MM.1S (cell line): Measurements from ENCODE around the gene PARP8.

Source experiments
- DNase-seq: peaks from one replicate; pipeline ENCODE4 v3.0.0-alpha.2; 2015
- H2AFZ ChIP-seq: fragments of 300-600 bp; sonication (generic); 2 replicates; pipeline ENCODE4 v1.6.0; 2016; ENCODE audit warnings: antibody characterized with exemption, low read length
- H3F3A ChIP-seq: fragments of 300-600 bp; sonication (generic); 2 replicates; pipeline ENCODE4 v1.6.1; 2016; ENCODE audit warnings: mild to moderate bottlenecking, antibody characterized with exemption, low read length, moderate library complexity, mixed read lengths; ENCODE audit not compliant: insufficient read depth
- H3K27ac ChIP-seq: fragments of 300-600 bp; sonication (generic); 2 replicates; pipeline ENCODE4 v1.5.1; 2016; ENCODE audit warnings: mild to moderate bottlenecking, low read length
- H3K27me3 ChIP-seq: fragments of 300-600 bp; sonication (generic); replicated peaks from 2 replicates; pipeline ENCODE4 v1.6.0; 2016; ENCODE audit warnings: low read length; ENCODE audit not compliant: insufficient read depth
- H3K36me3 ChIP-seq: fragments of 300-600 bp; sonication (generic); replicated peaks from 2 replicates; pipeline ENCODE4 v1.6.1; 2016; ENCODE audit warnings: mild to moderate bottlenecking, low read length, mixed read lengths; ENCODE audit not compliant: insufficient read depth
- H3K4me1 ChIP-seq: fragments of 300-600 bp; sonication (generic); 2 replicates; pipeline ENCODE4 v1.6.1; 2016; ENCODE audit warnings: low read length, mixed read lengths
- H3K4me2 ChIP-seq: fragments of 300-600 bp; sonication (generic); 2 replicates; pipeline ENCODE4 v1.6.0; 2016; ENCODE audit warnings: low read depth, low read length
- H3K4me3 ChIP-seq: fragments of 300-600 bp; sonication (generic); 2 replicates; pipeline ENCODE4 v1.5.1; 2016; ENCODE audit warnings: low read length, mixed read lengths
- H3K79me2 ChIP-seq: fragments of 300-600 bp; sonication (generic); 2 replicates; pipeline ENCODE4 v1.6.1; 2016; ENCODE audit warnings: mixed run types, low read length, mixed read lengths
- H3K9ac ChIP-seq: fragments of 300-600 bp; sonication (generic); 2 replicates; pipeline ENCODE4 v1.6.1; 2016; ENCODE audit warnings: low read length, mixed read lengths
- H3K9me2 ChIP-seq: fragments of 300-600 bp; sonication (generic); replicated peaks from 2 replicates; pipeline ENCODE4 v1.6.1; 2016; ENCODE audit warnings: mild to moderate bottlenecking, low read length, mixed read lengths; ENCODE audit not compliant: insufficient read depth
- H3K9me3 ChIP-seq: fragments of 300-600 bp; sonication (generic); replicated peaks from 2 replicates; pipeline ENCODE4 v1.6.1; 2016; ENCODE audit warnings: mild to moderate bottlenecking, low read length, mixed read lengths; ENCODE audit not compliant: insufficient read depth
- H4K20me1 ChIP-seq: fragments of 300-600 bp; sonication (generic); 2 replicates; pipeline ENCODE4 v1.6.1; 2016; ENCODE audit warnings: mild to moderate bottlenecking, low read length, moderate library complexity, mixed read lengths; ENCODE audit not compliant: insufficient read depth
- EZH2 ChIP-seq: fragments of 300-600 bp; sonication (generic); optimal IDR thresholded peaks from 2 replicates; pipeline ENCODE3; 2017; ENCODE audit warnings: low read depth, mild to moderate bottlenecking, antibody characterized with exemption, low read length, mixed read lengths
- EZH2phosphoT487 ChIP-seq: fragments of 300-600 bp; sonication (generic); IDR thresholded peaks from 2 replicates; pipeline ENCODE4 v1.6.1; 2018; ENCODE audit warnings: antibody characterized with exemption, low read length
- TF ChIP-seq, protein P1 (sequence below): fragments of 300-600 bp; sonication (generic); IDR thresholded peaks from 2 replicates; pipeline ENCODE4 v1.5.1; 2016; ENCODE audit warnings: antibody characterized with exemption, low read length, mixed read lengths

Gene PARP8

DNA sequence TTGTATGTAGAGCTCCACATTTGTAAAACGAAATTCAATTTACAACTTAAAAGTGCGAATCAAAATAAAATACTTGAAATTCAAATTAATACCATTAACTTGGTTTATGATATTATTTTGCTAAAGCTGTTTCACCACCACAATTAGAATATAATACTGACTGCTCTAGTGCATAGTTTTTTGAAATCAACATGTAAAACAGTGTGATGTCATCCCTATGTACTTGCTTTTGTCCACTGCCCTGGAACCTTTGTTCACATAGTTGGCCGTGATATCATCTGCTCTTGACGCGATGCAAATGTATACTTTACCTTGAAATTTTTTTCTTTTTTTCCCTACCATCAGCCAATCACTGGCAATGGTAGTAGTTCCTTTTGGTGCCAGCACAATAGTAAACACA lies 125.4 kb downstream of the PARP8 start:
- Histone ChIP-seq H3K27ac (no peak overlapping the region), H3K4me1 (no peaks in the 10 kb centered on the region), H3K27me3 (no peaks in the 10 kb centered on the region), H4K20me1 (no peaks in the 10 kb centered on the region), H2AFZ (no peak overlapping the region), H3K9me2 (no peaks in the 10 kb centered on the region), H3F3A (no peaks in the 10 kb centered on the region), H3K4me2 (no peak overlapping the region), H3K9ac (no peak overlapping the region), H3K9me3 (no peaks in the 10 kb centered on the region), H3K79me2 (no peaks in the 10 kb centered on the region), H3K36me3 (no peaks in the 10 kb centered on the region), H3K4me3 (no peak overlapping the region)
- no peak for DNase-seq
- TF ChIP-seq EZH2 (no peak), EZH2phosphoT487 (no peak)
- TF ChIP-seq, protein P1, sequence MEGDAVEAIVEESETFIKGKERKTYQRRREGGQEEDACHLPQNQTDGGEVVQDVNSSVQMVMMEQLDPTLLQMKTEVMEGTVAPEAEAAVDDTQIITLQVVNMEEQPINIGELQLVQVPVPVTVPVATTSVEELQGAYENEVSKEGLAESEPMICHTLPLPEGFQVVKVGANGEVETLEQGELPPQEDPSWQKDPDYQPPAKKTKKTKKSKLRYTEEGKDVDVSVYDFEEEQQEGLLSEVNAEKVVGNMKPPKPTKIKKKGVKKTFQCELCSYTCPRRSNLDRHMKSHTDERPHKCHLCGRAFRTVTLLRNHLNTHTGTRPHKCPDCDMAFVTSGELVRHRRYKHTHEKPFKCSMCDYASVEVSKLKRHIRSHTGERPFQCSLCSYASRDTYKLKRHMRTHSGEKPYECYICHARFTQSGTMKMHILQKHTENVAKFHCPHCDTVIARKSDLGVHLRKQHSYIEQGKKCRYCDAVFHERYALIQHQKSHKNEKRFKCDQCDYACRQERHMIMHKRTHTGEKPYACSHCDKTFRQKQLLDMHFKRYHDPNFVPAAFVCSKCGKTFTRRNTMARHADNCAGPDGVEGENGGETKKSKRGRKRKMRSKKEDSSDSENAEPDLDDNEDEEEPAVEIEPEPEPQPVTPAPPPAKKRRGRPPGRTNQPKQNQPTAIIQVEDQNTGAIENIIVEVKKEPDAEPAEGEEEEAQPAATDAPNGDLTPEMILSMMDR: no peak

DNA sequence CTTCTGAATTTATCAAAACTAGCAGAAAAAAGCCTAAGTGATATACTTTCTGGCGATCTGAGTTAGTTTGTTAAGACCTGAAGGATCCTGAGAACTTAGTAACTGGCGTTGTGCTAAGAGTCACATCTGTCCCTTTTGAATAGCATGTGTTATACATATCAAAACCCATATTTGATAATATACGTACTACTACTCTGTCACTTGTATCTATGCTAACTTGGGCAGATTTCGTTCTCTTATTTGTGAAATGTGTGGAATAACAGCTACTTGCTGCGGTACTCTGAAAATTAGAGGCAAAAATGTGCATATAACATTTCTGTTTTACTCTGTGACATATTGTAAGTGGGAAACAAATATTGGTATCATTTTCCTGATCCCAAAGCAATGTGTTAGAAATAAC lies 126.4 kb downstream of the PARP8 start:
- Histone ChIP-seq H3K9ac (no peak overlapping the region), H3K27ac (no peak overlapping the region), H3K36me3 (no peaks in the 10 kb centered on the region)

DNA sequence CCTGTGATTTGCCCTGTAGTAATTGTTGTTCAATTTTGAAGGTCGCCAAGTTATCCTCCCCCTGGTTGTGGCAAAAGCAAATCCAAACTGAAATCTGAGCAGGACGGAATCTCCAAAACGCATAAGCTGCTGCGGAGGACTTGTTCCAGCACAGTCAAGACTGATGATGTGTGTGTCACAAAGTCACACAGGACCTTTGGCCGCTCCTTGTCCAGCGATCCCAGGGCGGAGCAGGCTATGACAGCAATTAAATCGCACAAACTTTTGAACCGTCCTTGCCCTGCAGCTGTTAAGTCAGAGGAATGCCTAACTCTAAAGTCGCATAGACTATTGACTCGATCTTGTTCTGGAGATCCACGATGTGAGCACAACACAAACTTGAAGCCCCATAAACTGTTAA lies 128.4 kb downstream of the PARP8 start:
- no peaks in the 10 kb centered on the region for H3K27me3 ChIP-seq
- H2AFZ ChIP-seq: no peak overlapping the region
- H3K9me3 ChIP-seq: no peaks in the 10 kb centered on the region
- H3K36me3 ChIP-seq: no peaks in the 10 kb centered on the region
- H3F3A ChIP-seq: no peaks in the 10 kb centered on the region
- H3K79me2 ChIP-seq: no peaks in the 10 kb centered on the region
- no peaks in the 10 kb centered on the region for H3K9me2 ChIP-seq
- no peak overlapping the region for H3K27ac ChIP-seq
- H3K4me1 ChIP-seq: no peaks in the 10 kb centered on the region
- no peak overlapping the region for H3K4me3 ChIP-seq
- no peak for TF ChIP-seq EZH2phosphoT487
- TF ChIP-seq EZH2: no peak
- DNase-seq: no peak
- H3K4me2 ChIP-seq: no peak overlapping the region
- no peaks in the 10 kb centered on the region for H4K20me1 ChIP-seq
- H3K9ac ChIP-seq: no peak overlapping the region

More for the DNA sequence above, 126.4 kb downstream of the PARP8 start:
- Histone ChIP-seq H3K79me2 (no peaks in the 10 kb centered on the region), H3K9me3 (no peaks in the 10 kb centered on the region), H2AFZ (no peak overlapping the region), H3K9me2 (no peaks in the 10 kb centered on the region), H3K4me2 (no peak overlapping the region), H4K20me1 (no peaks in the 10 kb centered on the region), H3K4me3 (no peak overlapping the region), H3F3A (no peaks in the 10 kb centered on the region), H3K4me1 (no peaks in the 10 kb centered on the region), H3K27me3 (no peaks in the 10 kb centered on the region)
- no peak for DNase-seq
- TF ChIP-seq EZH2phosphoT487: no peak
- TF ChIP-seq, protein P1: no peak
- no peak for TF ChIP-seq EZH2

DNA sequence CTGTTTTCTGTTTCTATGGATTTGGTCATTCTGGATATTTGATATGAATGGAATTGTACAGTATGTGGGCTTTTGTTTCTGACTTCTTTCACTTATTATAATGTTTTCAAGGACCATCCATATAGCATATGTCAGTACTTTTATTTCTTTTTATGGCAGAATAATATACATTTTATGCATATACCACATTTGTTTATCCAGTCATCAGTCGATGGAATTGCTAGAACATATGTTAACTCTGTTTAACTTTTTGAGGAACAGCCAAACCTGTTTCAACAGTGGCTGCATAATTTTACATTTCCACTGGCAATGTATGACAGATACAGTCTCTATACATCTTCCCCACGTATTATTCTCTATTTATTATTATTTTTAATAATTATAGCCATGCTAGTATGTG lies 131.6 kb downstream of the PARP8 start:
- Histone ChIP-seq H4K20me1 (no peaks in the 10 kb centered on the region), H3K36me3 (no peaks in the 10 kb centered on the region), H3K27ac (no peak overlapping the region), H3K4me1 (no peaks in the 10 kb centered on the region), H2AFZ (no peak overlapping the region), H3F3A (no peaks in the 10 kb centered on the region), H3K79me2 (no peaks in the 10 kb centered on the region), H3K9me3 (no peaks in the 10 kb centered on the region), H3K27me3 (no peaks in the 10 kb centered on the region), H3K4me3 (no peak overlapping the region), H3K9me2 (no peaks in the 10 kb centered on the region), H3K9ac (no peak overlapping the region), H3K4me2 (no peak overlapping the region)
- no peak for DNase-seq
- no peak for TF ChIP-seq EZH2phosphoT487
- no peak for TF ChIP-seq EZH2
- TF ChIP-seq, protein P1: no peak
